HG03175 (cell line): ENCODE measurements around the gene NDUFB11.
"Not testable (repeated sequence)": the region's sequence is repeated elsewhere in the genome, so short reads cannot be mapped to it uniquely, and the experiment has no call there.

ENCODE experiments used
- ATAC-seq: cut with Tn5 transposase; IDR thresholded peaks from one replicate; pipeline ENCODE4 v1.9.1; 2021; ENCODE audit warnings: mild to moderate bottlenecking, moderate library complexity; ENCODE audit not compliant: unreplicated experiment

NDUFB11 gene

DNA sequence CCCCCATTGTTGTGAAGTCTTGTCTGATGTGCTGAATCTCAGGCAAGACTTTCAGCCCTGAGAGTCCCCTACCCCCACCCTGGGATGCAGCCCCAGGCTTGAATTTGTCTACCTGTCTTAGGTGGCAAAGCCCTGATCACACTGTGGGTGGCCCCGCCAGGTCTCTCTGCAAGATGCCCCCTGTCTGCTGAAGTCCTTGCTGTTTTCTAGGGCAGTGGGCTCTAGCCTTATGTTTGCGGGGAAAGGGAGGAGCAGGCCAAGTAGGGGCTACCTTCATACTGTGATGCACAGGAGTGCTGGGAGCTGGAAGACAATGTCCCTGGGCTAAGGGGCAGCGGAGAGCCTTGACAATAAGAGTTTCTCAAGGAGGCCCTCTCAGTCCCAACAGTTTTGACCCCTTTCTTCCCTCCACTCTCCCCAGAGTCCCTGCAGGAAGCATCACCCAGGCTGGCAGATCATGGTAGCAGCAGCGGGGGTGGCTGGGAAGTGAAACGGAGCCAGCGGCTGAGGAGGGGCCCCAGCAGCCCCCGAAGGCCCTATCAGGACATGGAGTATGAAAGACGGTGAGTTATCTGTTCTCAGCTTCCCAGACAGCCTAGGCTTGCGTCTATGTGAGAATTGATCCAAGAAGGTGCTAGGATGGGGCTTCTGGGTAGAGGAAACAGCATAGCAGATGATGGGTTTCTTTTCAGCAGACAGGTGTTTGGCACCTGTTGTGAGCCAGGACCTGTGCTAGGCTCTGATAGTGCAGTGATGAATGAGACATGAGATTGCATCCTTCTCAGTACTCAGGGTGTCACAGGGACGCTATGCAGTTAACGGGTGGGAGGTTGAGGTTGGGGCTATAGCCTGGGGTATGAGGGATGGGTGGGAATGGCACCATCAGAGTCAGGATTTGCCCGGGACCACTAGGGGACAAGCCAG, 2.7 kb upstream of the NDUFB11 start:
- no peak for ATAC-seq

DNA sequence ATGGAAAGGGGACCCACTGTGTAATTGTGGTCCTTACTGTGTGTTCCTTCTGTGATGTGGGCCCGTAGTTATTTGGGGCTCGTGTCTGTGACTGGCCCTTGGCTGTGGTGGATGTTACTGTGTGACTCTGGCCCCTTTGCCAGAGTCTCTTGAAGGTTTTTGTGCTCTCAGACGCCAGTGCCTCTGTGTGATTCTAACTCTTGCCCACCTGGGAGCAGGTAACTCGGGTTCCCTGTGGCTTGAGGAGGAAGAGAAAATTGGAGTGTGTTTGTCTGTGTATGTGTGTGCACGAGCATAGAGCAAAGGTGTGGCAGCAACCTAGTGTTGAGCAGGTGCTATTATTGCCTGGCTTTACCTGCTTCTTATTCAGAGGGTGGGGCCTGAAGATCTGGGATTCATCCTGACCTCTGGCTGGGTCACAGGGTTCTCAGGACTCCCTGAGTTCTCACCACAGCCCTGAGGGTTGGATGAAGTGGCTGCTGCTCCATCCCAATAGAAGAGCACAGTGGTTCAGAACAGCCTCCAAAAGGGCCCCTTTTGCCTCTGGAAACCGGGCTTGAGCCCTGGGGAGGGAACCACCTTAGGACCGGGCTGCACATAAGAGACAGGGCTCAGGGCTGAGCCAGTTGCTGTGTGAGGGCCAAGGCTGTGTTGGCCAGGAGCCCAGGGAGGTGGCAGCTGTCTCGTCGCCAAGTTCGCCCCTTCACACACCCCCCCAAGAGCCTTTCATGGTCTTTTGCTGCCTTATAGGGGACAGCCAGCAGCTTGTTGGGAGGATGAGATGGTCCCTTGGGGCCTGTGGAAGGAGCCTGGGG, 1.8 kb upstream of the NDUFB11 start:
- no peak for ATAC-seq

DNA sequence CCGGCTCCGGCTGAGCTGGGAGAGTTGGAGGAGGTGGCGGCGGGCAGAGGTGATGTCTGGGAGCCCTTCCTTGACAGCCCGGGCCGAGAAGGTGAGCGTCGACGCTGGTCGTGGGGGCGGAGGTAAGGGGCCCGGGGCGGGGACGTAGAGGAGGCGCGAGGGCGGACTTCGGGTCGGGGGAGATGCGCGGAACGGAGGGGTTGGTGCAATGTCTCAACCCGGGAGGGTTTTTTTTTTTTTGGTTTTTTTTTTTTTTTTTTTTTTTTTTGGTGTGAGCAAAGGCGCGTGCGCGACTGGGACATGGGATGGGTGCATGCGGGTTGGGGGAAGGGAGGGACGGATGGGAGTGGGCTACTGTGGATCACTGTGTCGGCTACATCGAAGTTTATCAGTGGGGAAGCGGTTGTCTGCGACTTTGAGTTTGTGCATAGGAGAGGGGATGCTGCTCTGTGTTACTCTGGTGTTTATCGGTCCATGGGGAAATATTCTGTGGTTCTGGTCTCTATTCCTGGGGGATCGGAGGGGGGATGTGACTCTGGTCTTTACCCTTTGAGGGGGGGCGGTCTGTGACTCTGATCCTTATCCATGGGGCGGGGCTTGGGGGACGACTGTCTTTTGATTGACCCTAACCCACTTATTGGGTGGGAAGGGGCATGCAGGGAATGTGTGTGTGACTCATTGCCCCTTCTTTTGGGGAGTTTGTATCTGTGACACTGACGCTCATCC, 1.1 kb upstream of the NDUFB11 start:
- peak; percentile 17 for ATAC-seq

DNA sequence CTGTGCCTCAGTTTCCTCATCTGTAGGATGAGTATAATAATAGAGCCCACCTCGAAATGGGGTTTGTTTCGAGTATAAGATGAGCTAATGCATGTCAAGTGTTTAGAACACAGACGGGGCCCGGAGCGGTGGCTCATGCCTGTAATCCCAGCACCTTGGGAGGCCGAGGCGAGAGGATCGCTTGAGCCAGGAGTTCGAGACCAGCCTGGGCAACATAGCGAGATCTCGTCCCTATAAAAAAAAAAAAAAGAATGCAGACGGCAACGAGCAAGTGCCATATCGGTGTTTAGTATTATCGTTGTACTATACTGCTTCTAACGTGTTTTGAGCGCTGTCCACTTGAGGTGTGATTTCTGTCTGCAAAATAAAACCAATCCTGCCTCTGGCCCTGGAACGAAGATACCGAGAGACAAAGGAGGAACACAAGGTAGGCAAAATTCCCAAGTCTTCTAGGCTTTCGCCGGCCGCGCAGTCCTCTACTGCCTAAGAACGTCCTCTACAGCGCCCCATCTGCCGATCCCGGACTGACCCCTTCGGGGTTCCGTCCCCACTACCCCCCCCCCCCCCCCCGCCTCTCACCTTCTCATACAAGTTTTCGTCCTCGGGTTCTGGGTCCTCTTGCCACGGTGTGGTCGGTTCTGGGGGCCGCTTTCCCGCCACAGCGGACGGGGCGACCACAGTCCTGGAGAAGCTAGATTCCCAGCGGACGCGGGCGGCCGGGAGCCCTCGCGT, 442 bp downstream of the NDUFB11 start:
- peak; percentile 18 for ATAC-seq

DNA sequence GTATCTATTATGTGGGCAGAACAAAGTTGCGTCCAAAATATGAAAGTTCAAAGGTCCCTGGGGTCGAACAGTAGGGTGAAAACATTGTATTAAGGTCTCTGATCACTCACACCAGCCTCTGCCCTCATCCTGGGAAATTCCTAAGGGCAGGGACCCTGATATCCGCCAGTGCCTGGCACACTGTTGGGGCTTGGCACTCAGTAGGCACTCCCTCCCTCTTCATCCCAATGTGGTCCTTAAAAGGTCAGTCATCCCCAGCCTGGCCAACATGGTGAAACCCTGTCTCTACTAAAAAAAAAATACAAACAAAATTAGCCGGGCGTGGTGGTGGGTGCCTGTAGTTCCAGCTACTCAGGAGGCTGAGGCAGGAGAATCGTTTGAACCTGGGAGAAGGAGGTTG, 6.3 kb downstream of the NDUFB11 start:
- ATAC-seq: no peak

DNA sequence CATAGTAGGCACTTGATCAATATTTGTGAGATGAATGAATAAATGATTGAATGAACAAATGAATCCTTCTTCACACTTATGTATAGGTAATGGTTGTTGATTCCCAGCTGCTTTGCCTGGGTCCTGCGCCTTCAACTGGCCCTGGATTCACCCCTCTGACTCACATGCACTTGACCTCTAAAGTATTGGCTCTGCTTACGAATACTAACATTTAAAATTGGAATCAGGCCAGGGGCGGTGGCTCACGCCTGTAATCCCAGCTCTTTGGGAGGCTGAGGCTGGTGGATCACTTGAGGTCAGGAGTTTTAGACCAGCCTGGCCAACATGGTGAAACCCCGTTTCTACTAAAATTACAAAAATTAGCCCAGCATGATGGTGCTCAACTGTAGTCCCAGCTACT, 8.9 kb downstream of the NDUFB11 start:
- not testable (repeated sequence) for ATAC-seq

DNA sequence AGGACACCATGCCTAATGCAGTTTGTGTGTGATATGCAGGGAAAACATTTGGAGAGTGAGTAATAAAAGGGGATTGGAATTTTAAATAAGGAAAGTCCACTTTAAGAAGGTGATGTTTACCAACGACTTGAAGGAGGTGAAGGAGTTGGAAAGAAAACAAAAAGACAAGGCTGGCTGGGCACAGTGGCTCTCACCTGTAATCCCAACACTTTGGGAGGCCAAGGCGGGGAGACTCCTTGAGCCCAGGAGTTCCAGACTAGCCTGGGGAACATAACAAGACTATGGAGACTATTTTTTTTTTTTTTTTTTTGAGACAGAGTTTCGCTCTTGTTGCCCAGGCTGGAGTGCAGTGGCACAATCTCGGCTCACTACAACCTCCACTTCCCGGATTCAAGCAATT, 11.0 kb downstream of the NDUFB11 start:
- ATAC-seq: no peak

DNA sequence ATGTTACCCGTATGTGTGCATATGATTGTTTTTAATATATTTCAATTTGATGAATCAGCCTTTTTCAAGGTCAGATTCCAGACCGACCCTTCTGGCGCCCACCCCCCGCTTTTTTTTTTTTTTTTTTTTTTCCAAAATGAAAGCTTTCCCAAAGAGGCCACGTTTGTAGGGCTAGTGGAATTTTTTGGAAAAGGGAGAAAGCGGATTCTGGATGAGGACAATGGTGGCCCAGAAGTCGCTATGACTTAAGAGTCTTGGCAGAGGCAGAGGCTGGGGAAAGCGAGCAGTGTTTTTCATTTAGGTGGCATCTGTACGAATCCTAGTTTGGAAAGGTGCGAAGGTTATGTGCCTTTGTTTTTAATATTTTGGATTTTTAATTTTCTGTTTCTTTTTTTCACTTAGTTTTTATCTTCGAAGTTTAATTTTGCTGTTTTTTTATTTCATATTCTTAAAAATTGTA, 14.6 kb downstream of the NDUFB11 start:
- no peak for ATAC-seq

DNA sequence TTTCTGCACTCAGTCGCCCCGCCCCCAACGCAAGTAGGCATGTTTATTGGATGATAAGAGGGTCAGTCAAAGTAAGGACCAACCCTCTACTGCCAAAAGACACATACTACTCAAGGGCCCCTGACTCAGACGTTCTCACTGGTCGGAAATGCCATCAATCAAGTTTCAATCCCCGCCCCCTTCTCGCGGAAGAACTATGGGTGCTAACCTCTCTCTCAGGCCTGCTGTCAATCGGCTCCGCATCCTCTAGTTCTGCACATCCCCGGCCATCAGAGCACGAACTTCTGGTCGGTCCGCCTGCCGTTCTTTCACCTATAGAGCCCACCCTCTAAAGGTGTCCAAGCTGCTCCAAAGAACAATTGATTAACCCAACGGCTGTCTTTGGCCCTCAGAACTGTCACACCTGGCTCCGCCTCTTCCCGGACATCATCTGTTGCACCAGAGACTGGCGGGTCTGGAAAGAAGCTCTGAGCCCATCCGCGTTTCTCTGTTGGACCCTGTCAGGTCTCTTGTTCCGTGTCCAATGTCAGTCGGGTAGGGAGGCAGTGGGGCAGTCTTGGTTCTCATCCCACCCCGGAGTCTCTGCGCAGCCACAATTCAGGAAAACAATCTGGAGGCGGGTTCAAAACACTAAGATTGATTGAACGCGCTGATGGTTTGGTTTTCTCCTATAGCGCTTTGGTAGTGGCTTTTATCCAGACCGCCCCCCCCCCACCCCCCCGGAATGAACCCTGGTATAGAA, 15.2 kb downstream of the NDUFB11 start:
- peak; percentile 99 for ATAC-seq

DNA sequence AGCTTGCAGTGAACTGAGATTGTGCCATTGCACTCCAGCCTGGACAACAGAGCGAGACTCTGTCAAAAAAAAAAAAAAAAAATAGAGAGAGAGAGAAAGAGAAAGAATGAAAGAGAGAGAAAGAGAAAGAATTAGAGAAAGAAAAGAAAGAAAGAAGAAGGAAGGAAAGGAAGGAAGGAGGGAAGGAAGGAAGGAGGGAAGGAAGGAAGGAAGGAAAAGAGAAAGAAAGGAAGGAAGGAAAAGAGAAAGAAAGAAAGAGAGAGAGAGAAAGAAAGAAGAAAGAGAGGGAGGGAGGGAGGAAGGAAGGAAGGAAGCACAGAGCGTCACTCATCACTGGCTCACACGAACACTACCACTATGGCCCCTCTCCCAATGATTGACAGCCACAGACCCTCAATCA, 20.0 kb downstream of the NDUFB11 start:
- ATAC-seq: not testable (repeated sequence)

DNA sequence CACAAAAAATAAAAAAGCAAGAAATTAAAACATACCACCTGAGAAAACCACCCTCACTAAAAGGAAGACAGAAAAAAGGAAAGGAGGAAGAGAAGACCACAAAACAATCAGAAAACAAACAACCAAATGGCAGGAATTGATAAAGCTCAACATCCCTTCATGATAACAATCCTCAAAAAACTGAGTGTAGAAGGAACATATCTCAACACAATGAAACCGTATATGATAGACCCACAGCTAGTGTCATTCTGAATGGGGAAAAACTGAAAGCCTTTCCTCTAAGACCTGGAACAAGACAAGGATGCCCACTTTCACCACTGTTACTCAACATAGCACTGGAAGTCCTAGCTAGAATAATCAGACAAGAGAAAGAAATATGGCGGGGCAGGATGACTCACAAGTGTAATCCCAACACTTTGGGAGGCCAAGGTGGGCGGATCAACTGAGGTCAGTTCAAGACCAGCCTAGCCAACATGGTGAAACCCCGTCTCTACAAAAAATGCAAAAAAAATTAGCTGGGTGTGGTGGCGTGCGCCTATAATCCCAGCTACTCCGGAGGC, 27.9 kb downstream of the NDUFB11 start:
- not testable (repeated sequence) for ATAC-seq

DNA sequence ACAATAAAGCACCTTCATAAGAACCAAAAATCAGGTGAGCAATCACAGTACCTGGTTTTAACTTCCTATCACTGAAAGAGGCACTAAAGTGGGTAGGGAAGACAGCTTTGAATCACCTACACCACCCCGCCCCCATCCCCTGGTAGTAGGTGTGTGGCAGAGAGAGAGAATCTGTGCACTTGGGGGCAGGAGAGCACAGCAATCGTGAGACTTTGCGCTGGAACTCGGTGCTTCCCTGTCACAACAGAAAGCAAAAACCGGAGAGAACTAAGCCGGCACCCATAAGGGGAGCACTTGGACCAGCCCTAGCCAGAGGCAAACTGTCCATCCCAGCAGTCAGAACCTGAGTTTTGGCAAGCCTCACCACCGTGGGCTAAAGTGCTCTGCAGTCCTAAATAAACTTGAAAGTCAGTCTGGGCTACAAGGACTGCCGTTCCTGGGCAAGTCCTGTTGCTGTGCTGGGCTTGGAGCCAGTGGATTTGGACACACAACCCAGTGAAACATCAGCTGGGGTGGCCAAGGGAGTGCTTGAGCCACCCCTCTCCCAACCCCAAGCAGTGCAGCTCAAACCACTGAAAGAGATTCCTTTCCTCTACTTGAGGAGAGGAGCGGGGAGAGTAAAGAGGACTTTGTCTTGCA, 32.1 kb downstream of the NDUFB11 start:
- ATAC-seq: no peak

DNA sequence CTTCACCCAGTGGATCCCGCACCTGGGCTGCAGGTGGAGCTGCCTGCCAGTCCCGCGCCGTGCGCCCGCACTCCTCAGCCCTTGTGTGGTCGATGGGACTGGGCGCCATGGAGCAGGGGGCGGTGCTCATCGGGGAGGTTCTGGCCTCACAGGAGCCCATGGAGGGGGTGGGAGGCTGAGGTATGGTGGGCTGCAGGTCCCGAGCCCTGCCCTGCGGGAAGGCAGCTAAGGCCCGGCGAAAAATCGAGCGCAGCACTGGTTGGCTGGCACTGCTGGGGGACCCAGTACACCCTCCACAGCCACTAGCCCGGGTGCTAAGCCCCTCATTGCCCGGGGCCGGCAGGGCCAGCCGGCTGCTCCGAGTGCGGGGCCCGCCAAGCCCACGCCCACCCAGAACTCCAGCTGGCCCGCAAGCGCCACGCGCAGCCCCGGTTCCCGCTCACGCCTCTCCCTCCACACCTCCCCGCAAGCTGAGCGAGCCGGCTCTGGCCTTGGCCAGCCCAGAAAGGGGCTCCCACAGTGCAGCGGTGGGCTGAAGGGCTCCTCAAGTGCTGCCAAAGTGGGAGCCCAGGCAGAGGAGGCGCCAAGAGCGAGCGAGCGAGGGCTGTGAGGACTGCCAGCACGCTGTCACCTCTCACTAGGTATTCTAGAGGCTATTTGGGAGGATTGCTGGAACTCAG, 33.4 kb downstream of the NDUFB11 start:
- not testable (repeated sequence) for ATAC-seq

DNA sequence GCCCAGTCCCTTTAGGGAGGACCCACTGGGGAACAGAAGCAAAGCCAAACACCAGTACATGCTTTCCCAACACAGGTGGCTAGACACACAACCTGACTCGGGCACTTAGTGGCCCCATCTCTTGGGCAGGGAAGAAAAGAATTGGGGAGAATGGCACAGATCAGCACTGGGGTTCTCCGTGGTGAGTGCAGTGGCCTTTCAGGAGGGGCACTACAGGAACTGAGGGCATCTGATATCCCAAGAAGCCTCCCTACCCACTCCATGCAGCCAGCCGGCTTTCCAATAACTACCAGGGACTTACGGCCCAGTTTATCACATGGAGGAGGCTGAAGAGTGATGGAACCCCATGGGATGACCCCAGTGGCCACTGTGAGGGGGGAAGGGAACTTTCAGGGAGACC, 43.3 kb downstream of the NDUFB11 start:
- ATAC-seq: no peak

DNA sequence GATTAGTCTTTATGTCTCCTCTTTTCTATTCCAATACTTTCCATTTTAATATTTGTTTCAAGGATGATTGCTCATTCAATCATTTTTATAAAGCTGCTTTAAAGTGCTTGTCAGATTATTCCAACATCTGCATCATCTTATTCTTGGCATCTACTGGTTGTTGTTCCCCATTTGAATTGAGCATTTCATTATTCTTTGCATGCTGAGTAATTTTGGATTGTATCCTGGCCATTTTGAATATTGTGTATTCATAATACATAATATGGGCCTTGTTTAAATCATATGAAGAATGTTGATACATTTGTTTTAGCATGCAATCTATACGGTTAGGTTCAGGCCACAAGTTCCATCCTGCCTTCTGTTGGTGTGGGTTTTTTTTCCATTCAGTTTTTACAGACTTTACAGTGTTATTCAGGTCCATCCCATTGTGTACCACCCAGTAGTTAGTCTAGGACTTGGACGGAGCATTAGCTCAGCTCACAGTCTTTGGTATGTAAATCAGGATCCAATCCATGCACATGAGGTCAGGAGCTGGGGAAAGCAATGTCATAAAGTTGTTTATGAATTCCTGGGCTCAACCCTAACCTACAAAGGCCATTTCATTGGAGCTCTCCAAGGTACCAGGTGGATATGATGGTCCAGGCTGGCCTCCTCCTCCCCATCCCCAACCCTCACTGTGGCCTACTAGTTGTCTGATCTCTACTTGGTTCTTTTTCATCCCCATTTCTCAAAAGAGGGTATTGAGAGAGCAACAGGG, 46.0 kb downstream of the NDUFB11 start:
- no peak for ATAC-seq

DNA sequence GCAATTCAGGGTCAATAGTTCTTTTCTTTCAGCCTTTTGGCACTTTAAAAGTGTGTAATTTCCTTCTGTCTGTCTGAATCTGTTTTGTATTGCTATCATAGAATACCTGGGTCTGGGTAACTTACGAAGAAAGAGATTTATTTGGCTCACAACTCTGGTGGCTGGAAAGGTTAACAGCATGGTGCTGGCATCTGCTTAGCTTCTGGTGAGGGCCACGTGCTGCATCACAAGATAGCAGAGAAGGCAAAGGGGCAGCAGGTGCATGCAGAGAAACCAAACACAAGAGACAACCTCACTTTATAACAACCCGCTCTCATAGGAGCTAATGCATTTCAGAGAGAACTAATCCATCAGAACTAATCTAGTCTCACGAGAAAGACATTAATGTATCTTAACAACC, 47.5 kb downstream of the NDUFB11 start:
- ATAC-seq: no peak

DNA sequence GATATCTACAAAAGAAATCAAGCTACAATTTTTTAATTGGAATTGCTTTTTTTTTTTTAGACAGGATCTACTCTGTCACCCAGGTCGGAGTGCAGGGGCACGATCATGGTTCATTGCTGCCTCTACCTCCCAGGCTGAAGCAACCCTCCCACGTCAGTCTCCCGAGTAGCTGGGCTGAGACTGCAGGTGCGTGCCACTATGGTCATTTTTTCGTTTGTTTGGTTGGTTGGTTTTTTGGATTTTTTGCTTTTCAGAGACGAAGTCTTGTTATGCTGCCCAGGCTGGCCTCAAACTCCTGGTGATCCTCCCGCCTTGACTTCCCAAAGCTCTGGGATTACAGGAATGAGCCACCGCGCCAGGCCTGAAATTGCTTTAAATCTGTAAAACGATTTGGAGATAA, 50.6 kb downstream of the NDUFB11 start:
- no peak for ATAC-seq

DNA sequence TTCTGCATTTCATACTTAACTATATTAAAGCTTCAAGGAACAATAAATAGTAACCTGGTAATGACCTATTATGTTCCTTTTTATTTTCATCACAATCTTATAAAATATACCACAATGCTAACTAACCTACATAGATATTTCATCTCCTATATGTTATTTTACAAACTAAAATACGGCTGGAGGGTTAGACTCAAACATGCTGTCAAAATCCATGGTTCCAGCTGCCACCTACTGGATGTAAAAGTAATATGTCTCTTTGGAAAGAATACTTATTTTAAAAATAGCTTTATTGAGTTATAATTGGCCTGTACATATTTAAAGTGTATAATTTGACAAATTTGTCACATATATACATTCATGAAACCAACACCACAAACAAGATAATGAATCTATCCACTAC, 51.3 kb downstream of the NDUFB11 start:
- ATAC-seq: no peak
